ENCODE measurements around the gene ARHGEF28.

DNA sequence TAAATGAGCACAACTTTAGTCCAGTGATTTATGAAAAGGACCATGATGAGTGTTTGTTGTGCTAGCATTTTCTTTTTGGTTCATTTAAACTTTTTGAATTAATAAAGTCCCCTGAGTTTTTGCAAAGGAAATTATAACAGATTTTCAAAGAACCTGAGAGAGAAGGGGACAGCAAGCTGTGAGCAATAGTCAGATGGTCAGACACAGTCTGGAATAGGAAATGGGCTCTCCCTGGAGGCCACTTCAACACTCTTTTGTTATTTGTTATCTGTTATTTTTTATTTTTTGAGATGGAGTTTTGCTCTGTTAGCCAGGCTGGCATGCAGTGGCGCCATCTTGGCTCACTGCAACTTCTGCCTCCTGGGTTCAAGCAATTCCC, 171.1 kb downstream of the ARHGEF28 start:
- TF ChIP-seq EZH2phosphoT487 (IDR thresholded peaks at IDR 0.05; ENCODE audit: low read depth, severe bottlenecking, unreplicated experiment) (no peak), EZH2 (IDR thresholded peaks at IDR 0.05; ENCODE audit: borderline replicate concordance) (no peak)
- TF ChIP-seq, protein P1, sequence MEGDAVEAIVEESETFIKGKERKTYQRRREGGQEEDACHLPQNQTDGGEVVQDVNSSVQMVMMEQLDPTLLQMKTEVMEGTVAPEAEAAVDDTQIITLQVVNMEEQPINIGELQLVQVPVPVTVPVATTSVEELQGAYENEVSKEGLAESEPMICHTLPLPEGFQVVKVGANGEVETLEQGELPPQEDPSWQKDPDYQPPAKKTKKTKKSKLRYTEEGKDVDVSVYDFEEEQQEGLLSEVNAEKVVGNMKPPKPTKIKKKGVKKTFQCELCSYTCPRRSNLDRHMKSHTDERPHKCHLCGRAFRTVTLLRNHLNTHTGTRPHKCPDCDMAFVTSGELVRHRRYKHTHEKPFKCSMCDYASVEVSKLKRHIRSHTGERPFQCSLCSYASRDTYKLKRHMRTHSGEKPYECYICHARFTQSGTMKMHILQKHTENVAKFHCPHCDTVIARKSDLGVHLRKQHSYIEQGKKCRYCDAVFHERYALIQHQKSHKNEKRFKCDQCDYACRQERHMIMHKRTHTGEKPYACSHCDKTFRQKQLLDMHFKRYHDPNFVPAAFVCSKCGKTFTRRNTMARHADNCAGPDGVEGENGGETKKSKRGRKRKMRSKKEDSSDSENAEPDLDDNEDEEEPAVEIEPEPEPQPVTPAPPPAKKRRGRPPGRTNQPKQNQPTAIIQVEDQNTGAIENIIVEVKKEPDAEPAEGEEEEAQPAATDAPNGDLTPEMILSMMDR (IDR thresholded peaks at IDR 0.05; ENCODE audit: poor library complexity) = no peak
